Panc1 (cell line): ENCODE data around the gene NKG7. TPM values are rescaled to one million over a fixed set of nuclear protein-coding genes. Genes with fewer than 3 reads are reported as not detected.

ENCODE experiments used
- ATAC-seq: fragments of 200-7000 bp; cut with Tn5 transposase; 2 replicates; pipeline ENCODE4 v1.9.1; 2020; ENCODE audit warnings: mild to moderate bottlenecking, moderate library complexity
- BruUV-seq: library from RNA; stranded (reverse); fragments of 400-500 nt; replicated peaks from 2 replicates; lab custom pipeline; 2021; lab: Mats Ljungman, UMichigan
- CTCF ChIA-PET: fragments of 300-600 bp; sonication (Branson Sonifier 250); formaldehyde crosslinking; loops from one replicate; lab custom pipeline; 2022; ENCODE audit warnings: antibody characterized with exemption; lab: Charles Lee
- POLR2A ChIA-PET: fragments of 300-600 bp; sonication (Branson Sonifier 250); formaldehyde crosslinking; loops from one replicate; lab custom pipeline; 2022; ENCODE audit warnings: antibody characterized with exemption; lab: Charles Lee
- DNase-seq: peaks from one replicate; pipeline ENCODE4 v3.0.0-alpha.2; 2010; ENCODE audit warnings: low read depth, low spot score
- H3K27ac ChIP-seq: 2 replicates; pipeline ENCODE4 v1.5.1; 2011; ENCODE audit warnings: mild to moderate bottlenecking, low read length, inconsistent platforms
- H3K27me3 ChIP-seq: fragments of 200-500 bp; sonication (Bioruptor generic); 2 replicates; pipeline ENCODE4 v1.6.0; 2014; ENCODE audit warnings: low read length, inconsistent platforms; ENCODE audit not compliant: control insufficient read depth, insufficient read depth
- H3K36me3 ChIP-seq: fragments of 200-500 bp; sonication (Bioruptor generic); 2 replicates; pipeline ENCODE4 v1.5.1; 2014; ENCODE audit warnings: inconsistent platforms, mild to moderate bottlenecking, low read length, moderate library complexity; ENCODE audit not compliant: control insufficient read depth, insufficient read depth
- H3K4me1 ChIP-seq: 2 replicates; pipeline ENCODE4 v1.5.1; 2011; ENCODE audit warnings: inconsistent platforms, mild to moderate bottlenecking, low read length, moderate library complexity; ENCODE audit not compliant: control insufficient read depth, insufficient read depth
- H3K4me3 ChIP-seq, 2 experiments: 2 replicates each; pipeline ENCODE4 v1.5.1; 2011 to 2012; ENCODE audit warnings: low read depth in 2 of 2, low read length in 2 of 2, mild to moderate bottlenecking in 2 of 2, inconsistent platforms in 1 of 2, moderate library complexity in 1 of 2
- H3K9me3 ChIP-seq: fragments of 200-500 bp; sonication (Bioruptor generic); 2 replicates; pipeline ENCODE4 v1.5.1; 2014; ENCODE audit warnings: low read depth, mild to moderate bottlenecking, inconsistent platforms, low read length, moderate library complexity; ENCODE audit not compliant: control insufficient read depth, insufficient read depth
- CTCF ChIP-seq: fragments of 450-650 bp; IDR thresholded peaks from 2 replicates; pipeline ENCODE4 v1.5.1; 2017; ENCODE audit warnings: mild to moderate bottlenecking
- POLR2AphosphoS5 ChIP-seq: IDR thresholded peaks from 2 replicates; pipeline ENCODE4 v1.6.1; 2012; ENCODE audit warnings: mild to moderate bottlenecking, low read depth, low read length, moderate library complexity
- SIN3A ChIP-seq: IDR thresholded peaks from 2 replicates; pipeline ENCODE4 v1.6.1; 2012; ENCODE audit warnings: low read depth, mild to moderate bottlenecking, low read length, moderate library complexity, borderline replicate concordance; ENCODE audit not compliant: insufficient read depth
- TCF7L2 ChIP-seq: IDR thresholded peaks from 2 replicates; pipeline ENCODE4 v1.6.1; 2011; ENCODE audit warnings: mild to moderate bottlenecking, low read depth, low read length, inconsistent platforms
- in situ Hi-C: cut with HindIII; loops from 2 replicates; pipeline ENCODE4 v1.10.0; 2016; ENCODE audit warnings: low sequenced_read_pairs, low pct_unique_long_range_greater_than_20kb
- intact Hi-C: fragments of 100-400 bp; cut with micrococcal nuclease; formaldehyde crosslinking; loops from one replicate; pipeline ENCODE4 v1.10.0; 2022; ENCODE audit not compliant: unreplicated experiment
- total RNA-seq: library from RNA; stranded (reverse); gene quantifications from one replicate; pipeline ENCODE4 v1.2.1, GENCODE V29; 2021; ENCODE audit not compliant: unreplicated experiment

The NKG7 gene
- total RNA-seq, 1 experiment from 2014 or later = 0.23 TPM

GRCh38 chr19:51325161-51325976 is 47.1 kb downstream of the NKG7 start:
- in situ Hi-C loops = no loop called here
- ChIA-PET POLR2A (no interaction called here), CTCF (no interaction called here)
- no peaks in the 10 kb centered on the region for H3K27me3 ChIP-seq
- no peak overlapping the region for H3K27ac ChIP-seq
- no peak for TF ChIP-seq POLR2AphosphoS5
- no peaks in the 10 kb centered on the region for H3K4me1 ChIP-seq
- H3K36me3 ChIP-seq = no peaks in the 10 kb centered on the region
- intact Hi-C loops = no loop called here
- ATAC-seq (no peak), DNase-seq (no peak)
- no peak overlapping the region for H3K4me3 ChIP-seq
- BruUV-seq = no TSS peak
- H3K9me3 ChIP-seq = no peaks in the 10 kb centered on the region

- H3K9me3 ChIP-seq = no peaks in the 10 kb centered on the region
- H3K27ac ChIP-seq = no peak overlapping the region
- TF ChIP-seq SIN3A = no peak
- no peak for TF ChIP-seq CTCF
- TF ChIP-seq TCF7L2 = no peak
- TF ChIP-seq POLR2AphosphoS5 = no peak
- H3K27me3 ChIP-seq = no peaks in the 10 kb centered on the region
- intact Hi-C loops = no loop called here
- ChIA-PET CTCF (no interaction called here), POLR2A (no interaction called here)
- H3K4me3 ChIP-seq = no peak overlapping the region
- no peak for DNase-seq
- no peak for ATAC-seq
- H3K36me3 ChIP-seq = no peaks in the 10 kb centered on the region
- BruUV-seq = no TSS peak
- no peaks in the 10 kb centered on the region for H3K4me1 ChIP-seq
- in situ Hi-C loops = no loop called here
Measured at GRCh38 chr19:51324167-51324481, 48.3 kb downstream of the NKG7 start.

GRCh38 chr19:51323481-51324166 is 48.8 kb downstream of the NKG7 start:
- Histone ChIP-seq H3K4me3 (no peak overlapping the region), H3K9me3 (no peaks in the 10 kb centered on the region), H3K27me3 (no peaks in the 10 kb centered on the region), H3K4me1 (no peaks in the 10 kb centered on the region), H3K27ac (no peak overlapping the region), H3K36me3 (no peaks in the 10 kb centered on the region)
- DNase-seq = no peak
- no peak for ATAC-seq
- in situ Hi-C loops (no loop called here), intact Hi-C loops (no loop called here)
- ChIA-PET CTCF (no interaction called here), POLR2A (no interaction called here)
- TF ChIP-seq CTCF = no peak
- no peak for TF ChIP-seq SIN3A
- BruUV-seq = no TSS peak
